ENCODE data around the gene FAM20B. TPM values are rescaled to one million over a fixed set of nuclear protein-coding genes. Genes with fewer than 3 reads are reported as not detected.
A peak's percentile ranks its signal among the peaks of the same experiment; 100 is the strongest.

FAM20B gene
- total RNA-seq, 4 donors from 2014 or later, result 19.7 to 43.7 (median 32.6) TPM

GRCh38 chr1:179095924-179096323, 70.2 kb downstream of the FAM20B start:
- peaks cover 14 to 16% of the 10 kb centered on the region in 2 donors for H3K4me1 ChIP-seq
- peaks cover 0 to 47% of the 10 kb centered on the region in 2 donors for H3K36me3 ChIP-seq
- H3K27me3 ChIP-seq, result no peaks in the 10 kb centered on the region
- DNase-seq (no peak), ATAC-seq (no peak)
- intact Hi-C loops (cut with DNase I; ENCODE audit: low total_unique reads), result no loop called here
- no peak overlapping the region for H3K27ac ChIP-seq
- in situ Hi-C loops (cut with MboI; ENCODE audit: low sequenced_read_pairs in 4 of 4), result loop anchor here in 1 of 4 donors (25.0 kb wide), 1 partner anchor 716 kb away; no protein-coding TSS in a partner anchor
- no peak for TF ChIP-seq POLR2A (IDR thresholded peaks at IDR 0.05)
- no peak for TF ChIP-seq CTCF (IDR thresholded peaks at IDR 0.05 in 4 of 5, conservative IDR thresholded peaks at IDR 0.05 in 1 of 5)
- H3K4me3 ChIP-seq, result no peak overlapping the region
- no peaks in the 10 kb centered on the region for H3K9me3 ChIP-seq

GRCh38 chr1:179099891-179100290, 74.2 kb downstream of the FAM20B start:
- H3K36me3 ChIP-seq, result peaks cover 0 to 26% of the 10 kb centered on the region in 2 donors

GRCh38 chr1:179101566-179101965, 75.9 kb downstream of the FAM20B start:
- Histone ChIP-seq H3K9me3 (no peaks in the 10 kb centered on the region), H3K4me1 (no peaks in the 10 kb centered on the region), H3K27ac (no peak overlapping the region), H3K4me3 (no peak overlapping the region), H3K27me3 (no peaks in the 10 kb centered on the region), H3K36me3 (peaks cover 0 to 17% of the 10 kb centered on the region in 2 donors)
- TF ChIP-seq CTCF (IDR thresholded peaks at IDR 0.05 in 4 of 5, conservative IDR thresholded peaks at IDR 0.05 in 1 of 5), result no peak
- TF ChIP-seq POLR2A (IDR thresholded peaks at IDR 0.05), result no peak
- ATAC-seq, result peak in 1 of 2 donors; percentile 84
- intact Hi-C loops (cut with DNase I; ENCODE audit: low total_unique reads), result no loop called here
- DNase-seq, result no peak
- in situ Hi-C loops (cut with MboI; ENCODE audit: low sequenced_read_pairs in 4 of 4), result no loop called here

More at GRCh38 chr1:179099891-179100290, 74.2 kb downstream of the FAM20B start:
- in situ Hi-C loops (cut with MboI; ENCODE audit: low sequenced_read_pairs in 4 of 4), result loop anchor here in 1 of 4 donors (25.0 kb wide), 1 partner anchor 712 kb away; no protein-coding TSS in a partner anchor
- ATAC-seq, result no peak
- no peak overlapping the region for H3K27ac ChIP-seq
- H3K27me3 ChIP-seq, result no peaks in the 10 kb centered on the region
- H3K9me3 ChIP-seq, result no peaks in the 10 kb centered on the region
- H3K4me1 ChIP-seq, result no peaks in the 10 kb centered on the region
- DNase-seq, result no peak
- intact Hi-C loops (cut with DNase I; ENCODE audit: low total_unique reads), result no loop called here
- TF ChIP-seq CTCF (IDR thresholded peaks at IDR 0.05 in 4 of 5, conservative IDR thresholded peaks at IDR 0.05 in 1 of 5), result no peak
- no peak for TF ChIP-seq POLR2A (IDR thresholded peaks at IDR 0.05)
- H3K4me3 ChIP-seq, result no peak overlapping the region

GRCh38 chr1:179103999-179104398, 78.3 kb downstream of the FAM20B start:
- TF ChIP-seq POLR2A (IDR thresholded peaks at IDR 0.05) (no peak), CTCF (IDR thresholded peaks at IDR 0.05 in 4 of 5, conservative IDR thresholded peaks at IDR 0.05 in 1 of 5) (no peak)
- DNase-seq (no peak), ATAC-seq (no peak)
- H3K4me1 ChIP-seq, result peaks cover 5 to 8% of the 10 kb centered on the region in 2 donors
- H3K4me3 ChIP-seq, result no peak overlapping the region
- no peaks in the 10 kb centered on the region for H3K27me3 ChIP-seq
- in situ Hi-C loops (cut with MboI; ENCODE audit: low sequenced_read_pairs in 4 of 4), result no loop called here
- H3K27ac ChIP-seq, result no peak overlapping the region
- intact Hi-C loops (cut with DNase I; ENCODE audit: low total_unique reads), result no loop called here
- no peaks in the 10 kb centered on the region for H3K9me3 ChIP-seq
- H3K36me3 ChIP-seq, result peaks cover 0 to 13% of the 10 kb centered on the region in 2 donors

Data from gastrocnemius medialis (tissue), 4 donors.